ENCODE measurements around the gene BRD3OS.

DNA sequence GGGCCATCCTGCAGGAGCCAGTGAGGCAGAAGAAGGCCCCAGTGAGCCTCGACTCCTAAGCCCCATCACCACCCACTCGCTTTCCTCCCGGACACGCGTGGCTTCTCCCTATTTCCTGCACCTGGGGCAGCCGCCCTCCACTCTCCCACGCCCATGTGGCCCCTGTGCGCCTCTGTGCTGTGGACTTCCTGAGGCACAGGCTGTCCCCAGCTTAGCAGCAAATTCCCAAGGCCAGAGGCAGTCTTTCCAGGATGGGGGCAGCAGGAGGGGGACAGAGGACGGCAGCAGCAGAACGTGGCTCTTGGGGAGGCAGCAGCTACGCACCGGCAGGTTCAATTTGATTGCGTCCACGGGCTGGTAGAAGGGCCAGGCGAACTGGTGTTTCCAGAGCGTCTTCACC is 27.7 kb downstream of the BRD3OS start:
- TF ChIP-seq TEAD4 (IDR thresholded peaks at IDR 0.05) (no peak), TCF12 (IDR thresholded peaks at IDR 0.05; ENCODE audit: low read depth) (no peak), TAF1 (IDR thresholded peaks at IDR 0.05; ENCODE audit: low read depth) (no peak)

Measured in Ishikawa (cell line).